Measurements from ENCODE around the gene TBC1D16.
A peak's percentile ranks its signal among the peaks of the same experiment; 100 is the strongest.

Gene TBC1D16

GRCh38 chr17:79951361-79952264 is 84.1 kb downstream of the TBC1D16 start:
- DNase-seq (ENCODE audit: low read depth in 2 of 2), result peak; percentile 26 to 31

GRCh38 chr17:79950751-79951150 is 84.9 kb downstream of the TBC1D16 start:
- DNase-seq (ENCODE audit: low read depth in 2 of 2), result no peak

GRCh38 chr17:79950306-79950705 is 85.4 kb downstream of the TBC1D16 start:
- no peak for DNase-seq (ENCODE audit: low read depth in 2 of 2)

GRCh38 chr17:79949656-79950209 is 85.9 kb downstream of the TBC1D16 start:
- DNase-seq (ENCODE audit: low read depth in 2 of 2), result no peak

- no peak for DNase-seq (ENCODE audit: low read depth in 2 of 2)
Measured at GRCh38 chr17:79948945-79949655, 86.6 kb downstream of the TBC1D16 start.

- DNase-seq (ENCODE audit: low read depth in 2 of 2), result no peak
Measured at GRCh38 chr17:79948406-79948944, 87.2 kb downstream of the TBC1D16 start.

GRCh38 chr17:79947351-79948031 is 88.2 kb downstream of the TBC1D16 start:
- no peak for DNase-seq (ENCODE audit: low read depth in 2 of 2)

GRCh38 chr17:79946352-79947231 is 89.1 kb downstream of the TBC1D16 start:
- no peak for DNase-seq (ENCODE audit: low read depth in 2 of 2)

- no peak for DNase-seq (ENCODE audit: low read depth in 2 of 2)
Measured at GRCh38 chr17:79945591-79946255, 89.9 kb downstream of the TBC1D16 start.

- DNase-seq (ENCODE audit: low read depth in 2 of 2), result no peak
Measured at GRCh38 chr17:79944821-79945391, 90.8 kb downstream of the TBC1D16 start.

GRCh38 chr17:79944251-79944812 is 91.3 kb downstream of the TBC1D16 start:
- no peak for DNase-seq (ENCODE audit: low read depth in 2 of 2)

GRCh38 chr17:79943347-79944241 is 92.1 kb downstream of the TBC1D16 start:
- DNase-seq (ENCODE audit: low read depth in 2 of 2), result no peak

- no peak for DNase-seq (ENCODE audit: low read depth in 2 of 2)
Measured at GRCh38 chr17:79942591-79943346, 92.9 kb downstream of the TBC1D16 start.

- no peak for DNase-seq (ENCODE audit: low read depth in 2 of 2)
Measured at GRCh38 chr17:79942011-79942405, 93.7 kb downstream of the TBC1D16 start.

- no peak for DNase-seq (ENCODE audit: low read depth in 2 of 2)
Measured at GRCh38 chr17:79941088-79942010, 94.3 kb downstream of the TBC1D16 start.

GRCh38 chr17:79940459-79941087 is 95.1 kb downstream of the TBC1D16 start:
- DNase-seq (ENCODE audit: low read depth in 2 of 2), result no peak
